Activated CD4-positive, alpha-beta memory T cell treated with anti-CD3 and anti-CD28 coated beads, Interleukin-2, amount 10 ng/mL, durations not matched to agents 7 days and 5 days (primary cell): Measurements from ENCODE around the gene CEP162. TPM values are rescaled to one million over a fixed set of nuclear protein-coding genes. Genes with fewer than 3 reads are reported as not detected.
"Not testable (repeated sequence)": the region's sequence is repeated elsewhere in the genome, so short reads cannot be mapped to it uniquely, and the experiment has no call there.

Experiments used
- CTCF ChIA-PET: fragments of 350-600 bp; sonication (Branson Sonifier 250); formaldehyde crosslinking; loops from one replicate; lab custom pipeline; 2021; ENCODE audit warnings: antibody characterized with exemption, inconsistent platforms; lab: Charles Lee
- POLR2A ChIA-PET: fragments of 350-600 bp; sonication (Branson Sonifier 250); formaldehyde crosslinking; loops from one replicate; lab custom pipeline; 2021; ENCODE audit warnings: antibody characterized with exemption; lab: Charles Lee
- DNase-seq: peaks from one replicate; pipeline ENCODE4 v3.0.0-alpha.2; 2020
- H3K27ac Mint-ChIP-seq: one replicate; pipeline ENCODE4 v1.8.0; 2021; ENCODE audit warnings: mild to moderate bottlenecking, mixed read lengths
- H3K27me3 Mint-ChIP-seq: one replicate; pipeline ENCODE4 v1.8.0; 2021; ENCODE audit warnings: mixed read lengths
- H3K36me3 Mint-ChIP-seq: one replicate; pipeline ENCODE4 v1.8.0; 2021; ENCODE audit warnings: low read depth, mixed read lengths
- H3K4me1 Mint-ChIP-seq: one replicate; pipeline ENCODE4 v1.8.0; 2021; ENCODE audit warnings: mixed read lengths
- H3K4me3 Mint-ChIP-seq: one replicate; pipeline ENCODE4 v1.8.0; 2021; ENCODE audit warnings: mild to moderate bottlenecking, mixed read lengths
- H3K9me3 Mint-ChIP-seq: one replicate; pipeline ENCODE4 v1.8.0; 2021; ENCODE audit warnings: mixed read lengths
- total RNA-seq, 2 experiments: library from RNA; stranded (reverse); gene quantifications; one replicate each; pipeline ENCODE4 v1.2.3, GENCODE V29; 2021

The CEP162 gene
- total RNA-seq, 2 experiments from 2014 or later: 8.1 to 9.6 TPM

DNA sequence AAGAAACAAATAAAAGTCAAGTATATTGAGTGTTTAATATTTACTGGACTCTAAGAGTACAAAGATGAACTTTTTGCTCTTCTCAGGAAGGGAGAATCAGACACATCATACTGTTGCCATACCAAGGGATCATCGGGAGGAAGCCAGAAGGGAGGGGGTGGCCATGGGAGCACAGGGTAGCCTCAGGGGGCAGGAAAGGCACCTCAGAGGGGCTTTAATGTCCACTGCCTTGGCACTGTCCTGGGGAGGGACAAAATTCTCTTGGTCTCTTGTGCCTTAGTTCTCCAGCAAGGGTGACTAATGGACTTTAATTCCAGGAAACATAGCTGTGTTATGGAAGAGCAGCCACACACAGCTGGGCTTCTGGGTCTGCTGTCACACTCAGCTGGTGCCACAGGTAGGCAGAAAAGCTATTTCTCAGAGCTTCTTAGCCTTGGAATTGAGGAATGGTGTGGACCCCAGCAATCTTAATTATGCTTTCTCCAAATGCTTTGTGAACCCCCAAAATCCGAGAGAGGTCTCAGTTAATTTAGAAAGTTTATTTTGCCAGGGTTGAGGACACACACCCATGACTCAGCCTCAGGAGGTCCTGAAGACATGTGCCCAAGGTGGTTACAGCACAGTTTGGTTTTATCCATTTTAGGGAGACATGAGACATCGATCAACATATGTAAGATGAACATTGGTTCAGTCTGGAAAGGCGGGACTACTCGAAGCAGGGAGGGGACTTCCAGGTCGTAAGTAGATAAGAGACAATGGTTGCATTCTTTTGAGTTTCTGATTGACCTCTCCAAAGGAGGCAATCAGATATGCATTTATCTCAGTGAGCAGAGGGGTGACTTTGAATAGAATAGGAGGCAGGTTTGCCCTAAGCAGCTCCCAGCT, 140.7 kb downstream of the CEP162 start:
- H3K4me1 Mint-ChIP-seq: no peaks in the 10 kb centered on the region
- H3K27ac Mint-ChIP-seq: no peak overlapping the region
- H3K36me3 Mint-ChIP-seq: no peaks in the 10 kb centered on the region
- H3K27me3 Mint-ChIP-seq: peaks cover 10% of the 10 kb centered on the region
- H3K4me3 Mint-ChIP-seq: no peak overlapping the region
- CTCF ChIA-PET: no interaction called here
- H3K9me3 Mint-ChIP-seq: no peaks in the 10 kb centered on the region
- no peak for DNase-seq
- POLR2A ChIA-PET: no interaction called here

DNA sequence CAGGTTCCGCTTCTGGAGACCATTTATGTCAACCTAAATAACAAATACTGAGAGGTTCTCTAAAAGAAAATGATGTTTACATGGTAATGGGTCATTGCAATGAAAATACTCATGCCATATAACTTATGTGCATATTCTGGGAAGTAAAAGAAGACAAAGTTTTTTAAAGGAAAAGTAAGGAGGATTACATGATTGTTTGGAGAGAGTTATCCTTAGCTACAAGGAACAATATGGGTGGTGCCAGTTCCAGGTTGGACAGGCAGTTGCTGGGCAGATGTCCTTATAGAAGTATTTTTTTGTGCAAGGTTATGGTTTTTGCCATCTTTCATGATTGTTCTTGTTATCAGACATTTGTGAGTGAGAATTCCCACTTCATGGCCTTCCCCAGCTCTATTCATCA, 141.4 kb downstream of the CEP162 start:
- Mint-ChIP-seq H3K27me3 (peaks cover 10% of the 10 kb centered on the region), H3K4me3 (no peak overlapping the region), H3K36me3 (no peaks in the 10 kb centered on the region), H3K27ac (no peak overlapping the region), H3K9me3 (no peaks in the 10 kb centered on the region), H3K4me1 (no peaks in the 10 kb centered on the region)
- no peak for DNase-seq
- ChIA-PET CTCF (no interaction called here), POLR2A (no interaction called here)

DNA sequence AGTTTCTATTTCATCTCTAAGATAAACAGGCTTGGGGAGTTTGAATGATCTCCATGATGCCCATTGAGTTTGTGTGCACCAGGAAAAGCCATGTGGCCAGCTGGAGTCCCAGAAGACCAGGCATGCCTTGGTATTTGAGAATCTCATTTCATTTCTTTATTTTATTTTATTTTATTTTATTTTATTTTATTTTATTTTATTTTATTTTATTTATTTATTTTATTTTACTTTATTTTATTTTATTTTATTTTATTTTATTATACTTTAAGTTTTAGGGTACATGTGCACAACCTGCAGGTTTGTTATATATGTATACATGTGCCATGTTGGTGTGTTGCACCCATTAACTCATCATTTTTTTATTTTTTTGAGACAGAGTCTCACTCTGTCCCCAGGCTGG, 142.7 kb downstream of the CEP162 start:
- H3K36me3 Mint-ChIP-seq, DNase-seq, H3K4me3 Mint-ChIP-seq, H3K27ac Mint-ChIP-seq, H3K9me3 Mint-ChIP-seq, H3K27me3 Mint-ChIP-seq, H3K4me1 Mint-ChIP-seq, CTCF ChIA-PET, POLR2A ChIA-PET: not testable (repeated sequence)

DNA sequence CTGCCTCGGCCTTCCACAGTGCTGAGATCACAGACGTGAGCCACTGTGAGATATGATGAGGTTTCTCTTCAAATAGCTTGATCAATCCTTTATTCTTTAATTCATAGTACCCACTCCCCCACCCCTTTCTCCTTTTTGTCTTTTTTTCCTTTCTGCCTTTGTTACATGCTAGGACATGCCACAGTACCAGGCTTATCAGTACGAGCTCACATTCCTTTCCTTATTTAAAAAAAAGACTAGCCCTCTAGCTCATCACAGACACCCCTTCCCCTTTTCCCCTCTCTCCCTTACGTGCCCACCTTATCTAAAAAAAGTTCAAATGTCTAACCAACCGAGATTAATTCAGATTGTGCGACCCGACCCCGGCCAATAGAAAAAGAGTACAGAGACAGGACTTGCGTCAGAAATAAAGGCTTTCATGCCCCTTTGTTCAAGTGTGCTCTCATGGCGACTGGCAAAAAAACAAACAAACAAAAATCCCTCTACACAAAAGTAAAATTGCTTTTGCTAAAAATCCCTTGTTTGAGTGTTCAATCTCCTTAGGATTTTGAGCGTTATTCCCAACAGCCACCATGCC, 144.7 kb downstream of the CEP162 start:
- Mint-ChIP-seq H3K27ac (no peak overlapping the region), H3K4me3 (no peak overlapping the region), H3K4me1 (no peaks in the 10 kb centered on the region), H3K9me3 (no peaks in the 10 kb centered on the region), H3K27me3 (peaks cover 6% of the 10 kb centered on the region), H3K36me3 (no peaks in the 10 kb centered on the region)
- POLR2A ChIA-PET: no interaction called here
- CTCF ChIA-PET: no interaction called here
- no peak for DNase-seq

DNA sequence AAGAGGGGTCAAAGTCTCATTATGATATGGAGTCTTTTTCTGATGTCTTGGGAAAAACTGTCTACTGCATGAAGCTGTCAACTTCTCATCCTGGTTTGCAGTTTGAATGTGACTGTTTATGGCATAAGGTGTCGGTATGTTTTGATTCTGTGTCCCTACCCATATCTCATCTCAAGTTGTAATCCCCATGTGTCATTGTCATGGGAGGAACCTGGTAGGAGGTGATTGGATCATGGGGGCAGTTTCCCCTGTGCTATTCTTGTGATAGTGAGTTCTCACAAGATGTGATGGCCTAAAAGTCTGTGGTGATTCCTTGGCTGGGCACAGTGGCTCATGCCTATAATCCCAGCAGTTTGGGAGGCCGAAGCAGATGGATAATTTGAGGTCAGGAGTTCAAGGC, 146.2 kb downstream of the CEP162 start:
- ChIA-PET CTCF (no interaction called here), POLR2A (no interaction called here)
- Mint-ChIP-seq H3K36me3 (no peaks in the 10 kb centered on the region), H3K4me3 (no peak overlapping the region), H3K27me3 (peaks cover 6% of the 10 kb centered on the region), H3K9me3 (no peaks in the 10 kb centered on the region), H3K27ac (no peak overlapping the region), H3K4me1 (no peaks in the 10 kb centered on the region)
- DNase-seq: no peak

DNA sequence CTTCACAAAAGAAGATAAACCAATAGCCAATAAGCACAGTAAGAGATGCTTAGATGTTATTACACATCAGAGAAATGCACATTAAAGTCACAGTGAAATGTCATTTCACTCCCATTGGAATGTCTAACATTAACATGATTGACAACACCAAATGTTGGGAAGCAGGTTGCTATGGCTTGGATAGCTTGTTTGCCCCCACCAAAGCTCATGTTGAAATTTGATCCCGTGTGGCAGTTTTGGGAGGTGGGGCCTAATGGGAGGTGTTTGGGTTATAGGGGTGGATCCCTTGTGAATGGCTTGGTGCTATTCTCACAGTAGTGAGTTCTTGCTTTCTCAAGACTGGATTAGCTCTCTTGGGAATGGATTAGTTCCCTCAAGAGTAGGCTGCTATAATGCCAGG, 149.1 kb downstream of the CEP162 start:
- H3K4me1 Mint-ChIP-seq: no peaks in the 10 kb centered on the region
- H3K36me3 Mint-ChIP-seq: no peaks in the 10 kb centered on the region
- H3K27ac Mint-ChIP-seq: no peak overlapping the region
- peaks cover 6% of the 10 kb centered on the region for H3K27me3 Mint-ChIP-seq
- POLR2A ChIA-PET: no interaction called here
- CTCF ChIA-PET: no interaction called here
- no peak overlapping the region for H3K4me3 Mint-ChIP-seq
- DNase-seq: no peak
- H3K9me3 Mint-ChIP-seq: no peaks in the 10 kb centered on the region

DNA sequence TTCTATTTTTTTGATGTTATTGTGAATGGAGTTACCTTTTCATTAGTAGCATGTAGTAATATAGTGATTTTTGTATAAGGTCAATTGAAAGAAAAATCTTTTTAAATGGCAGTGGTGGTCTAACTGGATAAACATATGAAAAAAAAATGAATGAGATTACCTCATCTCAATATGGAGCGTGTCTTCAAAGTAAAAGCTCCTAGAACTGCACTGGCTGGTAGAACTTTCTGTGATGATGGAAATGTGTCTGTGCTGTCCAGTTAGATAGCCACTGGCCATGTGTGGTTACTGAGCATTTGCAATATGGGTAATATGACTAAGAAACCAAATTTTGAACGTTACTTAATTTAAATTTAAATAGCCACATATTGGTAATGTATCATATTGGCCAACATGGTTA, 149.8 kb downstream of the CEP162 start:
- no peaks in the 10 kb centered on the region for H3K36me3 Mint-ChIP-seq
- no peak overlapping the region for H3K27ac Mint-ChIP-seq
- POLR2A ChIA-PET: no interaction called here
- H3K9me3 Mint-ChIP-seq: no peaks in the 10 kb centered on the region
- no peak overlapping the region for H3K4me3 Mint-ChIP-seq
- no peaks in the 10 kb centered on the region for H3K4me1 Mint-ChIP-seq
- H3K27me3 Mint-ChIP-seq: peaks cover 2% of the 10 kb centered on the region
- CTCF ChIA-PET: no interaction called here
- no peak for DNase-seq

DNA sequence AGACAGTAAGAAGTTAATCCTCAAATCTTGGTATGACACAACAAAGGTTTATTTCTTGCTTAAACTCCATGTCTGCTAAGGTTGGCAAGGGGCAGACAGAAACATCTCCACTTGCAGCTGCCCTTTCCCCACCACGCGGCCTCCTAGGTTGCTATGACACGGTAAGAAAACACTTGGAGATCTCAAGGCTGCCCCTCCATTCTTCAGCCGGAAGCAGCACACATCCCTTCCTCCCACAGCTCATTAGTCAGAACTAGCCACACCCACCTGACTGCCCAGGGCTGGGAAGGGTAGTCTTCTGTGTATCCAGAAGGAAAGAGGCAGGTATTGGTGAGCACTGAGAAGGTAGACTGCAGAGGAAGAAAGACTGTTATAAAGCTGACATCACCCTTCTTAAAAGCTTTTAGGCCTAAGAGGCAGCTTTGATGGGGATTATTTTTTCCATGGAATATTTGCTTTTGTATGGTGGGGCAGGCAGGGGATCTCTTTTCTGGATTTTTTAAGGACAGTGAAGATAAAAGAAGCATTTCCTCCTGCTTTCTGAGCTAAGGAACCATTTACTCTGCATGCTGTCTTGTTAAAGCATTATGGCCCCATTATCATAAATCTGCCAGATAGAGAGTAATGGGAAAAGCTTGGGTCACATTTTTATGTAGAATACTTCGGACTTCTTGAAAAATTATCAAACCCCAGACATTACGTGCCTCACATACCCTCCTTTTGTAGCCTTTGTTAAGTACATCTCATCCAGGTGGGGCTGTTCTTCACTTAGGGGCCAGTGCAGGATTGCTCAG, 152.3 kb downstream of the CEP162 start:
- no peak for DNase-seq
- H3K4me3 Mint-ChIP-seq: no peak overlapping the region
- H3K36me3 Mint-ChIP-seq: no peaks in the 10 kb centered on the region
- no peak overlapping the region for H3K27ac Mint-ChIP-seq
- no peaks in the 10 kb centered on the region for H3K4me1 Mint-ChIP-seq
- H3K9me3 Mint-ChIP-seq: no peaks in the 10 kb centered on the region
- H3K27me3 Mint-ChIP-seq: peaks cover 2% of the 10 kb centered on the region
- ChIA-PET POLR2A (no interaction called here), CTCF (no interaction called here)

Other genes starting within 250 kb of the CEP162 start
- not detected for gene MRAP2, start 193.9 kb downstream of the CEP162 start, total RNA-seq